Measurements from ENCODE around the gene MAEA.
A peak's percentile ranks its signal among the peaks of the same experiment; 100 is the strongest.
"Not testable (repeated sequence)": the region's sequence is repeated elsewhere in the genome, so short reads cannot be mapped to it uniquely, and the experiment has no call there.

The MAEA gene

GRCh38 chr4:1324443-1325175, 34.9 kb downstream of the MAEA start:
- DNase-seq: not testable (repeated sequence)

- DNase-seq: no peak
These were observed 35.4 kb downstream of the MAEA start for GRCh38 chr4:1325176-1325480.

- DNase-seq: no peak
These were observed 36.3 kb downstream of the MAEA start for GRCh38 chr4:1325681-1326635.

GRCh38 chr4:1326751-1327525, 37.2 kb downstream of the MAEA start:
- no peak for DNase-seq

GRCh38 chr4:1327526-1328266, 38.0 kb downstream of the MAEA start:
- no peak for DNase-seq

GRCh38 chr4:1328267-1329155, 38.8 kb downstream of the MAEA start:
- DNase-seq: no peak

- no peak for DNase-seq
These were observed 40.0 kb downstream of the MAEA start for GRCh38 chr4:1329408-1330371.

GRCh38 chr4:1330761-1331590, 41.3 kb downstream of the MAEA start:
- DNase-seq: peak; percentile 80

- no peak for DNase-seq
These were observed 42.1 kb downstream of the MAEA start for GRCh38 chr4:1331591-1332353.

- DNase-seq: no peak
These were observed 43.0 kb downstream of the MAEA start for GRCh38 chr4:1332686-1333085.

- no peak for DNase-seq
These were observed 43.6 kb downstream of the MAEA start for GRCh38 chr4:1333256-1333655.

- not testable (repeated sequence) for DNase-seq
These were observed 44.3 kb downstream of the MAEA start for GRCh38 chr4:1333851-1334578.

GRCh38 chr4:1334579-1334895, 44.8 kb downstream of the MAEA start:
- DNase-seq: no peak

- not testable (repeated sequence) for DNase-seq
These were observed 45.6 kb downstream of the MAEA start for GRCh38 chr4:1335193-1335883.

- DNase-seq: no peak
These were observed 46.4 kb downstream of the MAEA start for GRCh38 chr4:1336088-1336491.

- DNase-seq: no peak
These were observed 47.7 kb downstream of the MAEA start for GRCh38 chr4:1337376-1337831.
